ENCODE data around the gene ERICH3.
A peak's percentile ranks its signal among the peaks of the same experiment; 100 is the strongest.

The ERICH3 gene

GRCh38 chr1:74586253-74586897, 87.2 kb downstream of the ERICH3 start:
- no peak for DNase-seq

- DNase-seq, result no peak
Observed at GRCh38 chr1:74584185-74584584, 89.4 kb downstream of the ERICH3 start.

DNA sequence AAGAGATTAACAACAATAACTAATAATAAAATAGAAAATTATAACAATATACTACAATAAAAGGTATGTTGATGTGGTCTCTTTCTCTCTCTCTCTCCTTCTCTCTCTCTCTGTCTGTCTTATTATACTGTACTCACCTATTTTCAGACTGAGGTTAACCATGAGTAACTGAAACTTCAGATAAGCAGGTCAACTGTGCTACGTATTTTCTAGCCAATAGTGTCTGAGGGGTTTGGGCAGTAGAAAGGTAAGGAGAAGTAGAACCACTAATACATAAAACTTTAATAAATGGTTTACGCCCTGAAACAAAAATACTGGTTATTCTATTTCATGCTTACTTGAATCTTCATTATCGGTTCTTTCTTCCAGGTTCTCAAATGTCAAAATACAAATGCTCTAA, 90.2 kb downstream of the ERICH3 start:
- DNase-seq, result no peak

- DNase-seq, result no peak
Observed at GRCh38 chr1:74579425-74579824, 94.2 kb downstream of the ERICH3 start.

GRCh38 chr1:74578101-74578500, 95.5 kb downstream of the ERICH3 start:
- no peak for DNase-seq

- no peak for DNase-seq
Observed at GRCh38 chr1:74571891-74572290, 101.7 kb downstream of the ERICH3 start.

- no peak for DNase-seq
Observed at GRCh38 chr1:74571493-74571800, 102.1 kb downstream of the ERICH3 start.

- DNase-seq, result no peak
Observed at GRCh38 chr1:74570797-74571492, 102.6 kb downstream of the ERICH3 start.

GRCh38 chr1:74549932-74550331, 123.7 kb downstream of the ERICH3 start:
- no peak for DNase-seq

DNA sequence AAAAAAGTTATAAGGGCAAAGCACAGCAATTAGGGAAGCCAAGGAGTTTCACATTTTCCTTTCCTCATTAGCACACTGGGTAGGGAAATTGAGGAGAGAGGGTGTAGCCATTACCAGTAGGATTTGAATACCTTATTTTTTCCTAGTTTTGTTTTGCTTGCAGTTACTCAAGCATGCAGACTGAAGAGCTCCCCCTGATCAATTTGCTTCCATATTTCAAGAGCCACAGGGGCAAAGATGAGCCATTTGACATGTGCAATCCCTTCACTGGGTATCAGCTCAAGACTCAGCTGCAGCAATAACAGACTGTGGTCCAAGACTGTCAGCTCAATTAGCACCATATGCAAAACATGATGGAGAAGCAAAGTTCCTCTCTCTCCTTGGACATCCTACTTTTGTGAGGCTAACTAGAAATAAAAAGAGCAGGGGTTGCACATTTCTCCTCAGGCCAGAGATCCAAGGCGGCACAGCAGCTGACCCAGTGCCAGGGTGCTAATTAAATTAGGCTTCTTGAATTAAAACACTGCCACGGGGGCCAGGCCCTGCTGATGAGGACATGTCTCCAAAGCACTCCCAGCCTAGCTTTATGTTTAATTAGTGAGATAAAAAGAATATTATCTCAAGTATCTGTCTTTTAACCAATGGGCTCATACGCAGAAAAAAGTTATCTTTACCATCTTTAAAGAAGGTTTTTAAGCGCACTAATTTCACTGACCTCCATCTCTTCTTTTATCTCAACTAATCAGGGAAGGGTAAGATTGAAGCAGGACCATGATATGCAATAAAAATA, 124.4 kb downstream of the ERICH3 start:
- DNase-seq, result no peak

- no peak for DNase-seq
Observed at GRCh38 chr1:74545821-74546220, 127.8 kb downstream of the ERICH3 start.

DNA sequence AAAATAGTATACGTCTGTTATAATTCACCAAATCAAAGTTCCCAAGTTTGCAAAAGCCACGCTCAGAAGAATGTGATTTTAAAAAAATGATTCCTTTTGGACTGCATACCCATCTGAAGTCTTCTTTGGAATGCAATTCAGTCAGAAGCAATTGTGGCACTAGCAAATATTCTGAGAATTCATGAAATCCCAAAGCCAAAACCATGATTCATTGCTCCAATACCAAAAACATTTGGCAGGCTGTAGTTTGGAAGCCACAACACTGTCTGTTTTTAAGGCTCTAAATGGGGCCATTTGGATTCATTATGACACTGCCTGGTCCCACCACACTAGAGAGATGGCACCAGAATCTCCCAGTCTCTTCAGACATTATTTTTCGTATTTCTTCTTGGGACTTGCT, 139.4 kb downstream of the ERICH3 start:
- DNase-seq, result peak; percentile 9

- no peak for DNase-seq
Observed at GRCh38 chr1:74531796-74532195, 141.8 kb downstream of the ERICH3 start.

- no peak for DNase-seq
Observed at GRCh38 chr1:74530892-74531291, 142.7 kb downstream of the ERICH3 start.

GRCh38 chr1:74528123-74528522, 145.5 kb downstream of the ERICH3 start:
- no peak for DNase-seq

DNA sequence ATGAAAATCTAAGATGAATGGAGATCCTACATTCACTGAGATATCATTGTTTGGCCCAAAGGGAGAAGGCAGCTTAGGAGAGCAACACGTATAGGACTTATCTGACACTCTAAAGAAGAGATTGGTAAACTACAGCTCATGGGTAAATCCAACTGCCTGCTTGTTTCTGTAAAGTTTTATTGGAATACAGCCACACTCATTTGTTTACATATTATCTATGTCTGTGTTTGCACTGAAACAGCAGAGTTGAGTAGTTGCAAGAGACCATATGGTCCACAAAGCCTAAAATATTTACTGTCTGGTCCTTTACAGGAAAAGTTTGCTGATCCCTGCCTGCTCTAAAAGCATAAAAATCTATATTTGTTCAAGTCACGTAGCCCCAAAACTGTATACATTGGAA, 146.9 kb downstream of the ERICH3 start:
- no peak for DNase-seq

DNA sequence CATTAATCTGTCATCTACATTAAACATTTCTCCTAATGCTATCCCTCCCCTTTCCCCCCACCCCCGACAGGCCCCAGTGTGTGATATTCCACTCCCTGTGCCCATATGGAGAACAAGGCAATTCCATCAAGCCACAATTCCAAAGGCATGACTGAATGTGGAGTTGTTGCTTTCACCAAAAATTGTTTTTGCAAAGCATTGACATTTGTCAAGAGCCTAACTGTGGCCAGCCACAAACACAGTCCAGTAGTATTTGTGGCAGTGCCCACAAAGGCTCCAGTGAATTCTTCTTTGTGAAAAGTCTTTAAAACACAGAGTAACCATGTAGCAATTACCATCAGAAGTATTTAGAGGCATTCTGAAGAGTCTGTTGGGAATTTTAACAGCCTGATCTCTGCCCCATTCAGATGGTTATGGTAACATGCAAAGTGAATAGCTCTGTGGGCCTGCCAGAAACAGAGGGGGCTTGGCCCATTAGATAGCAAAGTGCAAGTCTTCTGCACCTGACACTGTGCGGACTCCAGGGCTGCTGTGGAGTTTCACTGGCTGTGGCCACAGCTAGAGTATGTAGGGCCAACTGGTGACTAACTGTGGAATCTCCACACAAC, 149.6 kb downstream of the ERICH3 start:
- no peak for DNase-seq

GRCh38 chr1:74522148-74522547, 151.4 kb downstream of the ERICH3 start:
- no peak for DNase-seq

Measured in amniotic stem cell (primary cell).